H9 (cell line): Measurements from ENCODE around the gene ACOT11. TPM values are rescaled to one million over a fixed set of nuclear protein-coding genes. Genes with fewer than 3 reads are reported as not detected.

ENCODE experiments used
- DNase-seq: peaks from one replicate; pipeline ENCODE4 v3.0.0-alpha.2; 2017
- H2AFZ ChIP-seq: one replicate; pipeline ENCODE4 v1.6.1; 2013; ENCODE audit warnings: mild to moderate bottlenecking, low read length, control low read depth, moderate library complexity
- H2AK5ac ChIP-seq: 2 replicates; pipeline ENCODE4 v1.6.1; 2013; ENCODE audit warnings: low read length, control low read depth, mixed read lengths; ENCODE audit not compliant: insufficient read length
- H2BK120ac ChIP-seq: one replicate; pipeline ENCODE4 v1.6.1; 2013; ENCODE audit warnings: low read depth, mild to moderate bottlenecking, low read length, control low read depth, inconsistent platforms; ENCODE audit not compliant: poor library complexity, severe bottlenecking
- H2BK12ac ChIP-seq: 2 replicates; pipeline ENCODE4 v1.6.1; 2013; ENCODE audit warnings: low read length, control low read depth, mixed read lengths, low read depth; ENCODE audit not compliant: insufficient read length
- H2BK15ac ChIP-seq: 2 replicates; pipeline ENCODE4 v1.6.1; 2013; ENCODE audit warnings: low read depth, low read length, control low read depth
- H2BK20ac ChIP-seq: one replicate; pipeline ENCODE4 v1.6.1; 2013; ENCODE audit warnings: low read depth, mild to moderate bottlenecking, low read length, control low read depth, inconsistent platforms; ENCODE audit not compliant: poor library complexity, severe bottlenecking
- H2BK5ac ChIP-seq: 2 replicates; pipeline ENCODE4 v1.6.1; 2013; ENCODE audit warnings: low read length, control low read depth, mixed read lengths; ENCODE audit not compliant: insufficient read length
- H3K14ac ChIP-seq: 2 replicates; pipeline ENCODE4 v1.6.1; 2013; ENCODE audit warnings: low read length, control low read depth; ENCODE audit not compliant: insufficient read depth
- H3K18ac ChIP-seq: 2 replicates; pipeline ENCODE4 v1.6.1; 2013; ENCODE audit warnings: low read depth, mild to moderate bottlenecking, mixed read lengths, low read length, control low read depth; ENCODE audit not compliant: insufficient read length
- H3K23ac ChIP-seq: 2 replicates; pipeline ENCODE4 v1.6.1; 2013; ENCODE audit warnings: low read length, control low read depth, mixed read lengths, low read depth; ENCODE audit not compliant: insufficient read length
- H3K23me2 ChIP-seq: 2 replicates; pipeline ENCODE4 v1.6.1; 2013; ENCODE audit warnings: low read depth, mild to moderate bottlenecking, mixed read lengths, low read length, control low read depth; ENCODE audit not compliant: insufficient read length, poor library complexity, severe bottlenecking
- H3K27ac ChIP-seq: 2 replicates; pipeline ENCODE4 v1.5.1; 2013; ENCODE audit warnings: low read length, control low read depth, mixed read lengths, low read depth; ENCODE audit not compliant: insufficient read length
- H3K27me3 ChIP-seq: 2 replicates; pipeline ENCODE4 v1.6.1; 2013; ENCODE audit warnings: low read length, control low read depth, inconsistent platforms; ENCODE audit not compliant: insufficient read depth
- H3K4ac ChIP-seq: 2 replicates; pipeline ENCODE4 v1.6.1; 2013; ENCODE audit warnings: low read depth, mild to moderate bottlenecking, control low read depth, inconsistent platforms, low read length, moderate library complexity
- H3K4me1 ChIP-seq: 2 replicates; pipeline ENCODE4 v1.6.1; 2013; ENCODE audit warnings: low read length, control low read depth, inconsistent platforms; ENCODE audit not compliant: insufficient read depth
- H3K4me2 ChIP-seq: 2 replicates; pipeline ENCODE4 v1.6.1; 2013; ENCODE audit warnings: low read length, control low read depth, mixed read lengths; ENCODE audit not compliant: insufficient read length, insufficient read depth
- H3K56ac ChIP-seq: 2 replicates; pipeline ENCODE4 v1.6.1; 2013; ENCODE audit warnings: low read depth, mild to moderate bottlenecking, mixed read lengths, low read length, control low read depth; ENCODE audit not compliant: insufficient read length
- H3K79me1 ChIP-seq: 2 replicates; pipeline ENCODE4 v1.6.1; 2013; ENCODE audit warnings: low read depth, mild to moderate bottlenecking, moderate library complexity, low read length, control low read depth, inconsistent platforms; ENCODE audit not compliant: insufficient read depth, poor library complexity, severe bottlenecking
- H3K79me2 ChIP-seq: 2 replicates; pipeline ENCODE4 v1.6.1; 2013; ENCODE audit warnings: low read length, control low read depth, inconsistent platforms; ENCODE audit not compliant: insufficient read depth
- H3K9ac ChIP-seq: 2 replicates; pipeline ENCODE4 v1.6.1; 2013; ENCODE audit warnings: low read length, control low read depth, mixed read lengths; ENCODE audit not compliant: insufficient read length; ENCODE audit errors: extremely low read depth
- H3K9me3 ChIP-seq: one replicate; pipeline ENCODE4 v1.6.1; 2013; ENCODE audit warnings: low read depth, low read length, inconsistent platforms; ENCODE audit not compliant: control insufficient read depth
- H3T11ph ChIP-seq: one replicate; pipeline ENCODE4 v1.6.1; 2013; ENCODE audit warnings: mild to moderate bottlenecking, low read length, control low read depth, inconsistent platforms
- H4K20me1 ChIP-seq: one replicate; pipeline ENCODE4 v1.6.1; 2013; ENCODE audit not compliant: control insufficient read depth, insufficient read length, insufficient read depth
- H4K5ac ChIP-seq: 2 replicates; pipeline ENCODE4 v1.6.1; 2013; ENCODE audit warnings: low read depth, mild to moderate bottlenecking, mixed read lengths, low read length, control low read depth; ENCODE audit not compliant: insufficient read length
- H4K8ac ChIP-seq: replicated peaks from 2 replicates; pipeline ENCODE4 v1.6.1; 2013; ENCODE audit warnings: low read length, control low read depth, mixed read lengths, low read depth; ENCODE audit not compliant: insufficient read length
- H4K91ac ChIP-seq: 2 replicates; pipeline ENCODE4 v1.6.1; 2013; ENCODE audit warnings: low read depth, mild to moderate bottlenecking, moderate library complexity, mixed read lengths, low read length, control low read depth; ENCODE audit not compliant: insufficient read length
- H3K27ac Mint-ChIP-seq, 3 experiments: 2 replicates in 2 of 3; 3 replicates in 1 of 3; pipeline ENCODE4 v1.8.0; 2020 to 2021; ENCODE audit warnings: mixed read lengths in 3 of 3, mild to moderate bottlenecking in 1 of 3, moderate library complexity in 1 of 3
- H3K27me3 Mint-ChIP-seq: 2 replicates; pipeline ENCODE4 v1.8.0; 2021; ENCODE audit warnings: low read depth, mild to moderate bottlenecking, moderate library complexity, mixed read lengths
- H3K36me3 Mint-ChIP-seq, 3 experiments: 2 replicates in 2 of 3; 3 replicates in 1 of 3; pipeline ENCODE4 v1.8.0; 2020 to 2021; ENCODE audit warnings: low read depth in 3 of 3, mixed read lengths in 3 of 3; ENCODE audit not compliant: insufficient read depth in 1 of 3
- H3K4me1 Mint-ChIP-seq, 2 experiments: 2 replicates each; pipeline ENCODE4 v1.8.0; 2020; ENCODE audit warnings: mixed read lengths in 2 of 2
- H3K4me3 Mint-ChIP-seq, 2 experiments: 2 replicates in 1 of 2; 3 replicates in 1 of 2; pipeline ENCODE4 v1.8.0; 2020 to 2021; ENCODE audit warnings: mild to moderate bottlenecking in 2 of 2, mixed read lengths in 2 of 2, moderate library complexity in 1 of 2
- H3K9me3 Mint-ChIP-seq, 2 experiments: 2 replicates in 1 of 2; 3 replicates in 1 of 2; pipeline ENCODE4 v1.8.0; 2020; ENCODE audit warnings: mild to moderate bottlenecking in 2 of 2, mixed read lengths in 2 of 2, moderate library complexity in 1 of 2
- CTCF ChIP-seq: fragments of 200-600 bp; sonication (generic); conservative IDR thresholded peaks from 3 replicates; pipeline ENCODE4 v1.8.0; 2021; ENCODE audit warnings: antibody characterized with exemption, mild to moderate bottlenecking
- WGBS: extraction: QIAGEN DNeasy Blood & Tissue Kit; methylation state at CpG from one replicate; pipeline ENCODE4 v1.1.7; 2013; ENCODE audit warnings: missing lambda C conversion rate, low lambda C conversion rate, mixed read lengths; ENCODE audit not compliant: insufficient read length; ENCODE audit errors: extremely low coverage; 5-methylcytosine and 5-hydroxymethylcytosine counted together
- total RNA-seq: library from RNA; stranded (reverse); gene quantifications from 2 replicates; pipeline ENCODE4 v1.2.1, GENCODE V29; 2021

The ACOT11 gene
- total RNA-seq, 1 experiment from 2014 or later, result 4.0 TPM

GRCh38 chr1:54645806-54646676 is 98.0 kb downstream of the ACOT11 start:
- Histone ChIP-seq H2BK15ac (no peak overlapping the region), H3K4me2 (no peak overlapping the region), H3K14ac (no peak overlapping the region), H3K23ac (no peak overlapping the region), H3K9me3 (peaks cover 7% of the 10 kb centered on the region), H3K79me2 (no peaks in the 10 kb centered on the region), H3K4ac (no peak overlapping the region), H3K27ac (no peak overlapping the region), H3K79me1 (no peaks in the 10 kb centered on the region), H3K56ac (no peak overlapping the region), H3K9ac (no peak overlapping the region), H2BK120ac (no peak overlapping the region), H3K18ac (no peak overlapping the region), H2BK12ac (no peak overlapping the region), H4K8ac (no peak overlapping the region), H4K5ac (no peak overlapping the region), H3K4me1 (no peaks in the 10 kb centered on the region), H4K20me1 (no peaks in the 10 kb centered on the region), H2BK5ac (no peak overlapping the region), H3K23me2 (no peaks in the 10 kb centered on the region), H2AK5ac (no peak overlapping the region), H3K27me3 (no peaks in the 10 kb centered on the region; the same call in 1 of the 2 replicates), H3T11ph (no peak overlapping the region), H2BK20ac (no peak overlapping the region), H2AFZ (no peak overlapping the region), H4K91ac (no peak overlapping the region)
- Mint-ChIP-seq H3K4me3 (no peak overlapping the region), H3K27me3 (peaks cover 25% of the 10 kb centered on the region), H3K27ac (no peak overlapping the region), H3K4me1 (peaks cover 5 to 6% of the 10 kb centered on the region in 2 experiments), H3K36me3 (peaks cover 0 to 5% (median 0%) of the 10 kb centered on the region in 3 experiments; a peak in 1 of 7 replicates), H3K9me3 (peaks cover 15 to 17% of the 10 kb centered on the region in 2 experiments)
- TF ChIP-seq CTCF, result no peak
- no peak for DNase-seq
- WGBS, result no CpG with 5 or more reads among the region's 7 CpGs
